Stimulated activated CD4-positive, alpha-beta T cell treated with anti-CD3 and anti-CD28 coated beads, Interleukin-2, amount 100 ng/mL, for 48 hours (primary cell): ENCODE results near the gene LRRC4C.
"Not testable (repeated sequence)": the region's sequence is repeated elsewhere in the genome, so short reads cannot be mapped to it uniquely, and the experiment has no call there.

Experiments
- DNase-seq, 2 donors: peaks; one replicate each; pipeline ENCODE4 v3.0.0-alpha.2; 2020

The LRRC4C gene

DNA sequence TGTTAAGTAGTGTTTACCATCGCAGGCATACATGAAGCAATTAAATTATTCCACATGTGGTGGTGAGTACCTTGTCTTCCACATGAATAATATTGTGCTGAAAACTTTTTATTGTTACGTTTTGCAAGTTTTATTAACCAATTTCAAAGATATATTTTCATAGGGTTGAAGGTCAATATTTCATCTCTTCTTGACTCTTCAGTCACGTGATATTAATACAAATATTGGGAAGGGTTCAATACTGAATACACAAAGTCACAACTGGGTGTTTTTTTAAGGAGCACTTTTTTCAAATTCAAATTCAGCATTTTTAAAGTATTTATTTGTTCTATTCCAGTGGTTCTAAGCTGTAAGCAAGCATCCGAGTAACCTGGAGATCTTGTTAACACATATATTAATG is 348.9 kb downstream of the LRRC4C start:
- no peak for DNase-seq

- DNase-seq = no peak
Measured at GRCh38 chr11:41102471-41102870, 357.0 kb downstream of the LRRC4C start.

GRCh38 chr11:41099654-41100053 is 359.8 kb downstream of the LRRC4C start:
- no peak for DNase-seq

GRCh38 chr11:41085123-41085522 is 374.3 kb downstream of the LRRC4C start:
- DNase-seq = no peak

GRCh38 chr11:41081756-41082285 is 377.6 kb downstream of the LRRC4C start:
- no peak for DNase-seq

GRCh38 chr11:41074318-41074717 is 385.1 kb downstream of the LRRC4C start:
- DNase-seq = no peak

DNA sequence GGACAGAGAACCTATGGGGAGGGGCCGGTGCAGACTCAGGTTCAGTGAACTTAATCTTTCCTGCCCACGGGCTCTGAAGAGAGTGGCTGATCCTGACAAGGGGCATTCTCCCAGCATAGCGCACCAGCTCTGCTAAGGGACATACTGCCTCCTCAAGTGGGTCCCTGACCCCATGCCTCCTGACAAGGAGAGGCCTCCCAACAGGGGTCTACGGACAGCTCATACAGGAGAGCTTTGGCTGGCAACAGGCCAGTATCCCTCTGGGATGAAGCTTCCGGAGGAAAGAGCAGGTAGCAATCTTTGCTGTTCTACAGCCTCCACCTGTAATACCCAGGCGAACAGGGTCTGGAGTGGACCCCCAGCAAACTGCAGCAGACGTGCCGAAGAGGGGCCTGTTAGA is 394.0 kb downstream of the LRRC4C start:
- no peak for DNase-seq

GRCh38 chr11:41058138-41058537 is 401.3 kb downstream of the LRRC4C start:
- DNase-seq = no peak

- DNase-seq = no peak
Measured at GRCh38 chr11:41056892-41057569, 402.4 kb downstream of the LRRC4C start.

DNA sequence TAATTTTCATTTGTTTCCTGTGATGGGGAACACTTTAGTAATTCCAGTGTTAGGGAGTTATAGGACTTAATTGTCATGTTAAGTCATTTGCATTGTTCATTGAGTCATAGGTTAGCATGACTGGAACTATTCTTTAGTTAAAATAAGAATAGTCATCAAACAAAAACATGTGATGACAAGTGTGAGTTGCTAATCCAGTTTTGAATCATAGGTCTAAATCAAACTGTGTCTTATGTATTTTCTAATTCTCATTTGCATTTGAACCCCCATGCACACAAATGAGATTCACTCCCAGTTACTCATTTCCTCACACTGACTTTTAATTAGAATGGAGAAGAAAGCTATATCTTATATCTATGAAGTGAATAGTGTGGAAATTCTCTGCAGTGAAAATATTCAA is 405.6 kb downstream of the LRRC4C start:
- no peak for DNase-seq

DNA sequence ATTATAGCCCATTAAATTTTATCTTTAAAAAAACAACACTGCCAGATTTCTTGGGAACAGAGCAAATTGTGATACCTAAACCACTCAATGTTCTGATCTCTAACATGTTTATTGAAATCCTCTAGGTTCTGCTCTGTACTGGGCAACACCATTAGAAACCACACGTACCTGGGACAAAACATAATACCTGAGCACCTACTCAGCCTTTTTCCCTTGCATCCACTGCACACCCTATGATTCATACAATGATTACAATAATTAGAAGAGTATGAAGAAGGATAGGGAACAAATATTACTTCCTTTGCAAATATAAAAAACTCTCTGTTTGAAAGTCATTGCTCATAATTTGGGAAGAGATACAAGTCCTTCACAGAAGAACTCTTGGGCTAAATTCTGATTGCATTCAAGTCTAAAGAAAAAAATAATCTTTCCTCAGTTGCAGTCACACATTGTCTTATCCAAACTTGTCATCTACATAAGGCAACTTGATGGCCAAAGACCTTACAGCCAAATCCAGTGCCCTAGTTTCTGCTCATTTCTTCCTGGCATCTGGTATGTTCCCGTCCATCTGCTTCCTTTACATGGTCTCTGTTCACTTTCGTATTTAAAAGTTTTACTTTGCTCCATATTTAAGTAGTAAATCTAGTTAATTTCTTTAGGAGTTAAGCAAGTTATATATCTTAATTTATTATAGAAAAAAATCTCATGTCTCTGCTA is 407.4 kb downstream of the LRRC4C start:
- DNase-seq = no peak

DNA sequence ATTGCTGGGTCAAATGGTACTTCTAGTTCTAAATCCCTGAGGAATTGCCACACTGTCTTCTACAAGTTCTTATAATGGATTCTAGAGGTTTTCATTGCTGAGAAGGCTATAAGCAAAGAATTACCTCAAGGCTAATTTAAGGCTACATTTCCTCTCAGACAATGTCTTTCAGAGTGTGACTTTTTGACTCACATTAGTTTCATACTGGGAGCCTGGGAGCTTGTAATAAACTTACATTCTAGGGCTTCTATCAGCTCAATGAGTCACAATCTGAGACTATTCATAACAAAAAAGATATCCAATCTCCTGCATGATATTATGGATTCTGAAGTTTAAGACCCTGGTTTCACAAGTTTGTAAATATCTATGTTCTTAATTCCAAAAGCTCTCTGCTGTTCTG is 408.7 kb downstream of the LRRC4C start:
- DNase-seq = no peak

GRCh38 chr11:41047229-41047628 is 412.2 kb downstream of the LRRC4C start:
- DNase-seq = no peak

GRCh38 chr11:41045266-41045665 is 414.2 kb downstream of the LRRC4C start:
- DNase-seq = no peak

GRCh38 chr11:41044747-41045146 is 414.7 kb downstream of the LRRC4C start:
- no peak for DNase-seq

GRCh38 chr11:41042688-41043087 is 416.8 kb downstream of the LRRC4C start:
- DNase-seq = no peak

GRCh38 chr11:41040474-41040873 is 419.0 kb downstream of the LRRC4C start:
- no peak for DNase-seq

DNA sequence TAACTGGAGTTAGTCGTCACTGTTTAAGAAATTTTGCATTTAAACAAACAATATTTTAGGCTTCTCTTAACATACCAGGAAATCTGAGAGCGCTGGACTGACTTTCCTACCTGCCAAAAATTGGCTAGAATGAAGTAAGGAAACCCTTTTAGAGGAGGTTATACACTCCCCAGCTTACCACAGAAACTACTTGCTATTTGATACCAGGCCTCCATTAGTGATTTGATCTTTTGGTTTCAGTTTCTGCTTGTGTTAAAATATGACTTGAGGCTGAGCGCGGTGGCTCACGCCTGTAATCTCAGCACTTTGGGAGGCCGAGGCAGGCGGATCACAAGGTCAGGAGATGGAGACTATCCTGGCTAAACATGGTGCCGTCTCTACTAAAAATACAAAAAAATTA is 419.9 kb downstream of the LRRC4C start:
- no peak for DNase-seq

DNA sequence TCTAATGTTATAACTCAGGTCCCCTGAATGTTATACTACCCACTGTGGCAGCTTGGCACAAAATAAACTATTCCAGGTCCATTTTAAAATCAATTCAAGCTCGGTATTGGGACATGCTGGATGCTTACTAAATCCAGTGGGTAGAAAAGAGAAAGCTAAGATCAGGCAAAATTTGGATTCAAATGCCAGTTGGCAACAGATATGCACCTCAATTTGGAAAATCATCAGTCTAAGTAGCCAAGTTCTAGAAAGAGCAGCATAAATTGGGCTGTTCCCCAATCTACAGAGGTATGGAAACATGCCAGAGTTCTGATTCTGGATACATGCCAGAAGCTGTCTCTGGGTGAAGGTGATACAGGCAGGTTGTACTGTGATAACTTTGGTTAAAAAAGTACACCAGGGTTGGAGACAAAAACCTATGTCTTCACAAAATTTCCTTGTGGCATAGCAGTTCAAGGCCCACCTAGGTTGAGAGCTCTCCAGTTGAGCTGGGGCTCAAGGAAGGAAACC is 427.8 kb downstream of the LRRC4C start:
- no peak for DNase-seq

- no peak for DNase-seq
Measured at GRCh38 chr11:41020259-41020658, 439.2 kb downstream of the LRRC4C start.

- DNase-seq = not testable (repeated sequence)
Measured at GRCh38 chr11:41019666-41020065, 439.8 kb downstream of the LRRC4C start.

- no peak for DNase-seq
Measured at GRCh38 chr11:41018224-41018623, 441.2 kb downstream of the LRRC4C start.

GRCh38 chr11:41010361-41011050 is 448.9 kb downstream of the LRRC4C start:
- DNase-seq = no peak

DNA sequence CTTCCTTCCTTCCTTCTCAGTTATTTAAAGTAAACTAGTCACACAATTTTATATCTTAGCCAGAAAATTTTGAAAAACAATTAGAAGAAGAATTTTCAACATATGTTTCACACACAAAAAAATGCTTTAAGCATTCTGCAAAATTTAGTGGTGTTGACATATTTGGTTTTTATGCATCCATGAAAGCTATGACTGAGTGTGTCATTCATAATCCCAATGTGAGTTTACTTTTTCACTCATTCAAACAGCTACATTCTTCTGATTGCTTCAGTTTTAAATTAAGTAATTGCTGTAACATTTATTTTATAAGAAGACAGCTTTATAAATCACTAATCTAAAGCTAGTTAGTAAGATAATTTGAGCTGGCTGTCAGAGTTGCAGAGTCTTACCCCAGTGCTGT is 453.5 kb downstream of the LRRC4C start:
- DNase-seq = no peak
